ENCODE results near the gene DVL1.

DNA sequence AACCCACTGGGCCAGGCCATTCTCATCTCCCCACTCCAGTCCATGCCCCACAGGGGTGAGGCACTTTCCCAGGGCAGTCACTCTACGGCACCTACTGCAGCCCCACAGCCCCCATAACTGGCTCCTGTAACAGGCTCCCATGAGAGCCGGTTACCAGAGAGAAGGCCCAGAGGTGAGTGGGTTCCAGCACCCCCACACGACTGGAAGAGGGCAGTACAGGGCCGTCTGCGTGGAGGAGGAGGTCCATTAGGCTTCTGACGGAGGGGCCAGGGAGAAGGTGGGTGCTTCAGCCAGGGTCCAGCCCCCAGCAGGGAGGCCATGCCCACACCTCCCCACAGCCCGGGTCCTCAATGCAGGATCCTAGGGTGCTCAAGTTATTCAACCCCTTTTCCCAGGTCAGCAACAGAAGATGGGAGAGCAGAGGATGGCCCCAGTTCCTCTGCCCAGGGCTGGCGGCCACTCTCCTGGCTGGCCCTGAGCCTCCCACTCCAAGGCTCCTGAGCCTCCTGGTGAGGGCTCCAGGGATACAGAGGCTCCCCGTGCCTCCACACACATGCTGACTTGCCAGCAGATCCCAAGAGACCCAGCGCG is 43.1 kb downstream of the DVL1 start:
- TF ChIP-seq, protein P1, sequence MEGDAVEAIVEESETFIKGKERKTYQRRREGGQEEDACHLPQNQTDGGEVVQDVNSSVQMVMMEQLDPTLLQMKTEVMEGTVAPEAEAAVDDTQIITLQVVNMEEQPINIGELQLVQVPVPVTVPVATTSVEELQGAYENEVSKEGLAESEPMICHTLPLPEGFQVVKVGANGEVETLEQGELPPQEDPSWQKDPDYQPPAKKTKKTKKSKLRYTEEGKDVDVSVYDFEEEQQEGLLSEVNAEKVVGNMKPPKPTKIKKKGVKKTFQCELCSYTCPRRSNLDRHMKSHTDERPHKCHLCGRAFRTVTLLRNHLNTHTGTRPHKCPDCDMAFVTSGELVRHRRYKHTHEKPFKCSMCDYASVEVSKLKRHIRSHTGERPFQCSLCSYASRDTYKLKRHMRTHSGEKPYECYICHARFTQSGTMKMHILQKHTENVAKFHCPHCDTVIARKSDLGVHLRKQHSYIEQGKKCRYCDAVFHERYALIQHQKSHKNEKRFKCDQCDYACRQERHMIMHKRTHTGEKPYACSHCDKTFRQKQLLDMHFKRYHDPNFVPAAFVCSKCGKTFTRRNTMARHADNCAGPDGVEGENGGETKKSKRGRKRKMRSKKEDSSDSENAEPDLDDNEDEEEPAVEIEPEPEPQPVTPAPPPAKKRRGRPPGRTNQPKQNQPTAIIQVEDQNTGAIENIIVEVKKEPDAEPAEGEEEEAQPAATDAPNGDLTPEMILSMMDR (IDR thresholded peaks at IDR 0.05), result no peak
- TF ChIP-seq EP300 (IDR thresholded peaks at IDR 0.05) (no peak), POLR2A (IDR thresholded peaks at IDR 0.05) (no peak)

Data from sigmoid colon (tissue), 4 donors.